ENCODE results near the gene CDK5. TPM values are rescaled to one million over a fixed set of nuclear protein-coding genes. Genes with fewer than 3 reads are reported as not detected.
"Not testable (repeated sequence)": the region's sequence is repeated elsewhere in the genome, so short reads cannot be mapped to it uniquely, and the experiment has no call there.

The CDK5 gene
- total RNA-seq, 4 donors from 2014 or later: 3.8 to 12.9 (median 8.6) TPM

DNA sequence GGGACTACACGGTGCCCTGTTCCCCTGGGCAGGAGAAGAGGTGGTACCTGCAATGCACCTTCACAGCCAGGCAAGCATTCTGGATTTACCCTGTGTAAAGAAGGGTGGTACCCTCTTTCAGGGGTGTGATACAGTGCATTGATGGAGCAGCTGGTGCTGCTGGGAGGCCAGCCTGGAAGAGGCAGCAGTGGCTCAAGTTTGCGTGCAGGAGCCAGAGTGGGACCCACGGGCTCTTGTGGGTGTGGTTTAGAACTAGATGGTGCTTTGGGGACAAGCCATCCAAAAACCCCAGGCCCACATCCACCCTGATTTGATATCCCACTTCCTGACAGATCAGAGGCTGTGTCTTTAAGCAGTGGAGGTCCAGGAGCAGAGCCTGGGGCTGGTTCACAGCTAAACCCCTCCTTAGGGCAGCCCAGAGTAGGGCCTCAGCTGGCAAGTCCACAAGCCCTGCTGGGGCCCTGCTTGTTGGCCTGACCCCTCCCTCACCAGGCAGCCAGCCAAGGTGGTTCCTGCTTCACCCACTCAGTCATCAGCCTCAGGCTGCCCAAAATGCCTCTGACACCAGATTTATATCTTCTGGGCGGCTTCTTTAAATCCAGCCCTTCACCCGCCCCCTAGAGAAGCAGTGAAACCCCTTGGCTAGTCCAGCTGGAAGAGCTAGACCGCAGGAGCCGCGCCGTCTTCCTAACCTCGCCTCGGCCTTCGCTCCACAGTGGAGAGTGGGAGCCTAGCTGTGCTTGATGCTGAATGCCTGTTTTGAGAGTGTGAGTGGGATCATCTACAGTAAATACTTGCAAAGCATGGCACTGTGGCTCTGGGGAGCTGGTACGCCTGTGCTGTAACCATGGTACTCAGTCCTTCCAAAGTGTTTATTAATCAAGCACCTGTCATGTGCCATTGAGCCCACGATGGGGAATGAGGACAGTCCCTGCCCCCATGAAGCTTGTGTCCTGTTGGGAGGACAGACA, 10.8 kb downstream of the CDK5 start:
- TF ChIP-seq, protein P1, sequence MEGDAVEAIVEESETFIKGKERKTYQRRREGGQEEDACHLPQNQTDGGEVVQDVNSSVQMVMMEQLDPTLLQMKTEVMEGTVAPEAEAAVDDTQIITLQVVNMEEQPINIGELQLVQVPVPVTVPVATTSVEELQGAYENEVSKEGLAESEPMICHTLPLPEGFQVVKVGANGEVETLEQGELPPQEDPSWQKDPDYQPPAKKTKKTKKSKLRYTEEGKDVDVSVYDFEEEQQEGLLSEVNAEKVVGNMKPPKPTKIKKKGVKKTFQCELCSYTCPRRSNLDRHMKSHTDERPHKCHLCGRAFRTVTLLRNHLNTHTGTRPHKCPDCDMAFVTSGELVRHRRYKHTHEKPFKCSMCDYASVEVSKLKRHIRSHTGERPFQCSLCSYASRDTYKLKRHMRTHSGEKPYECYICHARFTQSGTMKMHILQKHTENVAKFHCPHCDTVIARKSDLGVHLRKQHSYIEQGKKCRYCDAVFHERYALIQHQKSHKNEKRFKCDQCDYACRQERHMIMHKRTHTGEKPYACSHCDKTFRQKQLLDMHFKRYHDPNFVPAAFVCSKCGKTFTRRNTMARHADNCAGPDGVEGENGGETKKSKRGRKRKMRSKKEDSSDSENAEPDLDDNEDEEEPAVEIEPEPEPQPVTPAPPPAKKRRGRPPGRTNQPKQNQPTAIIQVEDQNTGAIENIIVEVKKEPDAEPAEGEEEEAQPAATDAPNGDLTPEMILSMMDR (IDR thresholded peaks at IDR 0.05): no peak
- TF ChIP-seq POLR2A (IDR thresholded peaks at IDR 0.05): no peak
- no peak overlapping the region for H3K27ac ChIP-seq
- WGBS, 2 donors: 20 to 26% methylated on average over 2 to 6 of the region's 14 CpGs

DNA sequence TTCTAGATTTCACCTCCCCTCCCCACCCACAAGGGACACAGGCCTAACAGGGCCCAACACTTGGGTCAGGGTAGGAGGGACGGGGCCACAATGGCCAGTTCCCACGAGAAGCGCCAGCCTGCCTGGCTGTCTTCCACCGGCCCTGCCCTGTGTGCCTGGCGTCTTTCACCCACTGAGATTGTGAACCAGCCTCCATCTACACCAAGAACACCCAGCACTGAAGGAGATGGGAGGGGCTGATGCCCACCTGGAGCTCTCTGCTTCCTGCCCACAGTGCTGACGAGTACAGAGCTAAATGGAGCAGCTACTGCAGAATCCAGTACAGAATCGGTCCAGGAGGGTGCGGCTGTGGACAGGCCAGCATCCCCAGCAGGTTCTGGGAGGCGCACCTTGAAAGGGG, 11.7 kb downstream of the CDK5 start:
- Histone ChIP-seq H3K4me3 (no peak overlapping the region), H3K36me3 (peaks cover 0 to 46% (median 8%) of the 10 kb centered on the region in 3 donors), H3K9me3 (no peaks in the 10 kb centered on the region), H3K27ac (no peak overlapping the region), H3K4me1 (peaks cover 3 to 17% (median 7%) of the 10 kb centered on the region in 3 donors), H3K27me3 (peaks cover 0 to 12% (median 0%) of the 10 kb centered on the region in 4 donors)
- TF ChIP-seq, protein P1 (IDR thresholded peaks at IDR 0.05): no peak
- no peak for TF ChIP-seq POLR2A (IDR thresholded peaks at IDR 0.05)
- WGBS, 2 donors: 92% methylated on average over 2 of the region's 9 CpGs; no CpG with 5 or more reads in 1 of the 2 donors
- intact Hi-C loops (cut with DNase I): no loop called here
- DNase-seq: no peak

More for the DNA sequence above, 10.8 kb downstream of the CDK5 start:
- Histone ChIP-seq H3K27me3 (peaks cover 0 to 19% (median 0%) of the 10 kb centered on the region in 4 donors), H3K36me3 (peaks cover 0 to 36% (median 0%) of the 10 kb centered on the region in 3 donors), H3K4me3 (no peak overlapping the region), H3K4me1 (peaks cover 10 to 24% (median 11%) of the 10 kb centered on the region in 3 donors), H3K9me3 (no peaks in the 10 kb centered on the region)
- DNase-seq: no peak
- intact Hi-C loops (cut with DNase I): no loop called here

DNA sequence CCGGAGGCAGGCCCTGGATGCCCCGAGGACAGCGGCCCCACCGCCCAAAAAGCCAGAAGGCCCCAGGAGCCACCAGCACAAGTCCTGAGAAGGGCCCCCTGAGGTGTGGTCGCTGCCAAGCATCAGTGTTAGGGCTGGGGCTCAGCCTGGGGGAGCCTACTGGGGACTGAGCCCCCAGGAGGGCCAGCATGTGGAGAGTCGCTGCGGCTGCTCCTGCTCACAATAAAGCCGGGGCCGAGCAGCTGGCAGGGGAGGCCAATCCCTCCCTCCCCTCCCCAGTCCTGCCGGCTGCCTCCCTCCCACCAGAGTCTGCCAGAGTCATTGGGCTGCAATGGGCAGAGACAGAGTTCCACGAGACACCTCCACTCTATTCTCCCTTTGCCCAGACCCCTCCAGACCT, 12.4 kb downstream of the CDK5 start:
- Histone ChIP-seq H3K9me3 (no peaks in the 10 kb centered on the region), H3K36me3 (peaks cover 0 to 48% (median 8%) of the 10 kb centered on the region in 3 donors), H3K4me3 (no peak overlapping the region), H3K27me3 (peaks cover 0 to 5% (median 0%) of the 10 kb centered on the region in 4 donors), H3K4me1 (peaks cover 0 to 13% (median 5%) of the 10 kb centered on the region in 3 donors), H3K27ac (no peak overlapping the region)
- intact Hi-C loops (cut with DNase I): no loop called here
- TF ChIP-seq, protein P1 (IDR thresholded peaks at IDR 0.05): no peak
- no peak for TF ChIP-seq POLR2A (IDR thresholded peaks at IDR 0.05)
- no peak for DNase-seq
- 100% methylated on average over 1 of the region's 11 CpGs; no CpG with 5 or more reads in 1 of the 2 donors for WGBS, 2 donors

DNA sequence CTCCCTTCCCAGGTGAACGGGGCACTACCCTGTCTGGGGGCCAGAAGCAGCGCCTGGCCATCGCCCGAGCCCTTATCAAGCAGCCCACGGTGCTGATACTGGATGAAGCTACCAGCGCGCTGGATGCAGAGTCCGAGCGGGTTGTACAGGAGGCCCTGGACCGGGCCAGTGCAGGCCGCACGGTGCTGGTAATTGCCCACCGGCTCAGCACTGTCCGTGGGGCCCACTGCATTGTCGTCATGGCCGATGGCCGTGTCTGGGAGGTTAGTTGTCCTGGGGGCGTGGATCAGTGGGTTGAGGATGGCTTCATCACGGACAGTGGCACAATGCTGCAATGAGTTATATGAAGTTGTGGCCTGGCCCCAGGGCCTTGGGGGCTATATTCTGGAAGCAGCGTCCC, 13.7 kb downstream of the CDK5 start:
- intact Hi-C loops (cut with DNase I): no loop called here
- Histone ChIP-seq H3K9me3 (no peaks in the 10 kb centered on the region), H3K27me3 (no peaks in the 10 kb centered on the region), H3K4me3 (no peak overlapping the region), H3K36me3 (peaks cover 0 to 48% (median 8%) of the 10 kb centered on the region in 3 donors), H3K27ac (no peak overlapping the region), H3K4me1 (peaks cover 5 to 24% (median 15%) of the 10 kb centered on the region in 3 donors)
- 91% methylated on average over 8 of the region's 20 CpGs; no CpG with 5 or more reads in 1 of the 2 donors for WGBS, 2 donors
- DNase-seq: no peak
- no peak for TF ChIP-seq POLR2A (IDR thresholded peaks at IDR 0.05)
- TF ChIP-seq, protein P1 (IDR thresholded peaks at IDR 0.05): no peak

DNA sequence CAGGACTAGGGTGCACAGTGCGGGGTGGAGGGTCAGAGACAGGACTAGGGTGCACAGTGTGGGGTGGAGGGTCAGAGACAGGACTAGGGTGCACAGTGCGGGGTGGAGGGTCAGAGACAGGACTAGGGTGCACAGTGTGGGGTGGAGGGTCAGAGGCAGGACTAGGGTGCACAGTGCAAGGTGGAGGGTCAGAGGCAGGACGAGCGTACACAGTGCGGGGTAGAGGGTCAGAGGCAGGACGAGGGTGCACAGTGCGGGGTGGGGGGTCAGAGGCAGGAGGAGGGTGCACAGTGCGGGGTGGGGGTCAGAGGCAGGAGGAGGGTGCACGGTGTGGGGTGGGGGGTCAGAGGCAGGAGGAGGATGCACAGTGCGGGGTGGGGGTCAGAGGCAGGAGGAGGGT, 14.2 kb downstream of the CDK5 start:
- H3K9me3 ChIP-seq; H3K4me3 ChIP-seq; DNase-seq; intact Hi-C loops (cut with DNase I); H3K27me3 ChIP-seq; H3K27ac ChIP-seq: not testable (repeated sequence)
- WGBS, 2 donors: 85 to 86% methylated on average over 7 to 10 of the region's 10 CpGs
- peaks cover 0 to 48% (median 8%) of the 10 kb centered on the region in 3 donors for H3K36me3 ChIP-seq
- H3K4me1 ChIP-seq: peaks cover 8 to 29% (median 20%) of the 10 kb centered on the region in 3 donors

Measured in esophagus squamous epithelium (tissue), 5 donors.